GM18519 (cell line): ENCODE results near the gene MAP4.
"Not testable (repeated sequence)": the region's sequence is repeated elsewhere in the genome, so short reads cannot be mapped to it uniquely, and the experiment has no call there.

Source experiments
- ATAC-seq: cut with Tn5 transposase; IDR thresholded peaks from one replicate; pipeline ENCODE4 v1.9.1; 2021; ENCODE audit warnings: mild to moderate bottlenecking, moderate library complexity; ENCODE audit not compliant: unreplicated experiment, low FRiP score

Gene MAP4

DNA sequence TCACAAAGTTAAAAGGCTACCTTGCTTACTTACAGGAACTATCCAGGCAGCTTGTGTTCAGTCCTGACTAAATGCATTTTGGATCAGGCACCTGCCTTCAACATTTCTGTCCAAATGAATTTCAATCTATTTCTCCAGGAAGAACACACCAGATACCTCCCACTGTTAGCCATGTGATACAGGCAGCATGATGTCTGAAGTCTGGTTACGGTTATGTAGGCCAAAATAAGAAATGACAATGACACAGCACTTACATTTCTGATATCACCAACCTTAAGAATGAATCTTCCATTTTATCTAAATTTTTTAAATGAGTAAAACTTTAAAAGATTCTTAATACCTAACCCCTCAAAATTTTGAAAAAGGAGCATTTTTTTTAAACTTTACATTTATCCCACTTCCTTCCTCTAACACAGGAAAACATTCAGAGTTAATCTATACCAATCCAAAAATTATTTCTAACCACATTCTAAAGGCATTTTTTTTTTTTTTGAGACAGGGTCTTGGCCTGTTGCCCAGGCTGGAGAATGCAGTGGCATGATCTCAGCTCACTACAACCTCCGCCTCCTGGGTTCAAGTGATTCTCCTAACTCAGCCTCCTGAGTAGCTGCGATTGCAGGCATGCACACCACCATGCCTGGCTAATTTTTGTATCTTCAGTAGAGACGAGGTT lies at the start of gene MAP4:
Gene MAP4 (minus strand): TSS at position 116 of the 673 bp plus-strand sequence. CDS start 17,556 bp downstream, outside the sequence.
- ATAC-seq: no peak

GRCh38 chr3:48065035-48065434 lies 48.8 kb upstream of the MAP4 start:
- no peak for ATAC-seq

- no peak for ATAC-seq
Observed at GRCh38 chr3:48064292-48064829, 48.1 kb upstream of the MAP4 start.

GRCh38 chr3:48061586-48061985 lies 45.4 kb upstream of the MAP4 start:
- not testable (repeated sequence) for ATAC-seq

DNA sequence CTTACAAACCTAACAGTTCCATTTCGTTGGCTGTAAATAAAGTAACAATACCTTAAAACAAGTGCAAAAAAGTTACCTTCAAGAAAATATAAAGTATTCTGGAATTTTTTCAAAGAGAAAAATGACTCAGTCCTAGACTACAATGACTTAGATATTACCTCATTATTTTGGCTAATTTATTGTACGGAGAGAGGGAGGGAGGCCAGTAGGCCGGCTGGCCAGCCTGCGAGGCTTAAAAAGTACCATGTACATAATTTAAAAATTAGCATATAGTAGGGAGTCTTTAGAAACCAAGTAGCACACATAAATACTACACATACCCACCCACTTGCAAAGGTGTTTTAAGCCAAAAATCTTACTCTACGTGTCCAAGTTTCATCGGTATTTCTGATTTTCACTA lies 41.9 kb upstream of the MAP4 start:
- no peak for ATAC-seq

DNA sequence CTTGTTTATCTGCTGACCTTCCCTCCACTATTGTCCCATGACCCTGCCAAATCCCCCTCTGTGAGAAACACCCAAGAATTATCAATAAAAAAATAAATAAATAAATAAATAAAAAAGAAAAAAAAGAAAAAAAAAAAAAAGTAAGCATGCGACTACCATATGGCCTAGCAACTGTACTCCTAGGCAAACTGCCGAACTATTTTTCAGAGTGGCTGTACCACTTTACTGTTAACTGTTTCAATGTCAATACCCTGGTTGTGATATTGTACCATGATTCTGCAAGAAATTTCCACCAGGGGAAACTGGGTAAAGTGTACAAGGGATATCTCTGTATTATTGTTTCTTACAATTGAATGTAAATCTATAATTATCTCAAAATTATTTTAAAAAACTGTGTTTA lies 41.3 kb upstream of the MAP4 start:
- ATAC-seq: no peak

DNA sequence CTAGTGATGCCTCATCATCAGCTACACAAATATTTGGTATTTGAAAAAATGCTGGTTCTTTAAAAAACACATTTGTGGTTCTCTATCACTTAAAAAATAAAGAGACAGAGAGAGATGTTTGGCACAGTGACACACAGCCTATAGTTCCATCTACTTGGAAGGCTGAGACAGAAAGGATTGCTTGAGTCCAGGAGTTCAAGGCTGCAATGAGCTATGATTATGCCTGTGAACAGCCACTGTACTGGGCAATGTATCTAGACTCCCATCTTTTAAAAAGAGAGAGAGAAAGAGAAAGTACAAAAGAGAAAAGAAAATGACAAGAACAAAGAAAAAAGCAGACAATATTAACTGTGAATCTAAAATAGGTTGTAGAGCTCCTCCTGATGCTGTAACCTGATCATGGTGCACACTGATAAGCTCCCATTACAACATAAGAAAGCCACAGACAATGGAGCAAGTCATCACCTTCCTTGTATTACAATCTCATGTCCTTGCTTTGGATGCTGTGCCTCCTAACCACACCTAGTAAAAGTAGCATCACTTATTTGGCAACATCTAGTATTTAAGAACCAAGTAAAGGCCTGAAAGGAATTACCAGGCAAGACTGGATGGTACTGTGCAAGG lies 31.7 kb upstream of the MAP4 start:
- ATAC-seq: no peak

DNA sequence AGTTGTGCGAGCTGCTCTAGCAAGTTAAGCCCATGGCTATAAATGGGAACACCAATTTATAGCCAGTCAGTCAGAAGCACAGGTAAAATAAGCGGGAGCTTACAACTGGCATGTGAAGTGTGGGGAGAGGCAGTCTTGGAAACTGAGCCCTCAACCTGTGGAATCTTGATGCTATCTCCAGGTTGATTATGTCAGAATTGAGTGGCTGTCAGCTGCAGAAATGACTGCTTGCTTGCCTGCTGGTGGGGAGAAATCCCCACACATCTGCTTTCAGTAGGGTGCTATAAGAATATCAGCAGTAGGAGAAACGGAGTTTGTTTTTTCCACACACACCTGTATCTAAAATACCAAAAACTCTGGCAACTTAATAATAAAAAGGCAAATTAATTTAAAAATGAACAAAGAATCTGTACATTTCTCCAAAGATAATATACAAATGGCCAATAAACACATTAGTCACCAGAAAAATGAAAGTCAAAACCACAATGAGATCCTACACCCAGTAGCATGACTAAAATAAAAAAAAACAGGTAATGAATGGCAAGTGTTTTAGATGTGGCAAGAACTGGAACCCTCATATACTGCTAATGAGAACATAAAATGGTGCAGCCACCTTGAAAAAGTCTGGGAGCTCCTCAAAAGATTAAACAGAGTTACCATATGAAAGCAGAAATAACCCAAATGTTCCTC lies 26.0 kb upstream of the MAP4 start:
- ATAC-seq: no peak

DNA sequence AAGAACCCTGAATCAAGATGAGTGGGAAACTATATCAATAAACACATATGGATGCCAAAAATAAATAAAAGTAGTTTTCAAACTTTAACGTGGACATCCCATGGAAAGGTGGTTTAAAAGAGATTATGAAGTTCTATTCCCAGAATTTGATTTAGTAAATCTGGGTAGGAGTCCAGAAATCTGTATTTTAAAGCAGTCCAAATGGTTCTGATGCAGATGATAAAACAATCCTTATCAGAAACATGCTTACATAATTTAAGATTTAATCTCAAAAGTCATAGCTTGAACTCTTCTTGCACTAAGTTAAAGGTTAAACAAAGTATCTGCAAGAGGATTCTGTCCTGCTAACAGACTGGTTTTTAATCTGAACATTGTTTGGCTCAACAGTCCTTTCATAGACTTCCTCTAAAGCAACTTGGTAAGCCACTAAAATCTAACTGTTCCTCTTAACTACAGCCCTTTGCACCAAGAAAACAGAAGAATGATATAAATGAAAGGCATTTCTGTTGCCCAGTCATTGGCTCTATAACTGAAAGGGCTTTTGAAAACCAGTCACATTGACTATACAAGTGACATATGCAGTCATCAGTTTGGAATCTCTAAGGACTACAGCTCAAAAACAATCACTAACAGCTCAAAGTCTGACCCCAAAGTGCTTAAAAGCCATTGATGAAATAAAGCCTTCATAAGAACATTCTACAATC lies 23.4 kb upstream of the MAP4 start:
- no peak for ATAC-seq

- no peak for ATAC-seq
Observed at GRCh38 chr3:48038971-48039481, 22.8 kb upstream of the MAP4 start.

GRCh38 chr3:48034000-48034516 lies 17.8 kb upstream of the MAP4 start:
- ATAC-seq: no peak

DNA sequence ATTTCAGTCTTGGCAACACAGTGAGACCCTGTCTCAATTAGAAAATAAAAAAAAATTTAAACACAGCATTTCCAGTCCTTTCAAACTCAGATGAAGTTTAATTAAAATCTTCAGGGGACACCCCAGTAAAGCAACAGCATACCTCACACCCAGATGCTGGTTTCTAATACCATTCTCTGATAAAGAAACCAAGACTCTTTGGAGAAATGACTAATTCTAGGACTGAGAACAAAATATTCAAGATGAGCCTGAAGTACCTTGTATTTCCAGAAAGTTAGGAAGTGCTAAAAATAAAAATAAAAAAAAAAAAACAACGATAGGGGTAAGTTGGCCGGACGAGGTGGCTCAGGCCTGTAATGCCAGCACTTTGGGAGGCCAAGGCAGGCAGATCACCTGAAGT lies 14.0 kb upstream of the MAP4 start:
- ATAC-seq: no peak

GRCh38 chr3:48026951-48027908 lies 11.0 kb upstream of the MAP4 start:
- ATAC-seq: no peak

DNA sequence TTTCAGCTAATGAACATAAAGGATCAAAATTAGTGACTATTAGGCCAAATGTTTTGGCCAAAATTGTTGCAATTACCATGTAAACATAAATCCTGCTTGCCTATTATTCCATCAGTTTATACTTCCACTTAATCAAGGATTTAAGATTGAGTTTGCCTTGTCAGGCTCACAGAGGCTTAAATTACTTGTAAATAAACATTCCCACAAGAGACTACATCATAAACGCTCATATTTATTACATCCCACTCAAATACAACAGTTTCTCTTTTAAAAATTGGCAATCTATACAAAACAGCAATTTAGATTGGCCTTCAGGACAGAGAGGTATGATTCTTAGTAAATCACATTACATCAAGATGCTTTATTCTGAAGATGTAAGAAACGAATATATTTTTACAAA lies 9.9 kb upstream of the MAP4 start:
- ATAC-seq: no peak

- no peak for ATAC-seq
Observed at GRCh38 chr3:48024401-48024800, 8.2 kb upstream of the MAP4 start.

DNA sequence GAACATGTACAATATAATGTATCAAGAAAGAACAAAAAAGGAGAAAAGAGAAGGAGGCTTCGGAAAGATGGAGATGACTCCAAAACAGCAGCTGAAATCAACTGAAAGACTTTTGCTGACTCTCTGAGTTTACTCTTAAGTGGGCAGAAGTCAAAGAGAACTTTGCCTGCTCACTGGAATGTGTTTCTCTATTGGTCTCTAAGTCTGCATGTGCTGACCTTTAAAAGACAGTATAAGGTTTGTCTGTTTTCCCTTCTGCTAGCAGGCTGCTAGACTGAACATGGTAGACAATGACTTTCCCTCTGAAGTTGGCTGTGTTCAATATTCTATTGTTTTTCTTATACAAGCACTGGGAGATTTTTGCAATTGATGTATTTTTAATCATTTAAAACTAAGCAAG lies 7.2 kb upstream of the MAP4 start:
- ATAC-seq: no peak

- no peak for ATAC-seq
Observed at GRCh38 chr3:48022178-48022577, 6.0 kb upstream of the MAP4 start.

- no peak for ATAC-seq
Observed at GRCh38 chr3:48018841-48019240, 2.6 kb upstream of the MAP4 start.

- no peak for ATAC-seq
Observed at GRCh38 chr3:48015431-48016180, 610 bp downstream of the MAP4 start.
